T-helper 2 cell treated with Interferon-gamma antibody and Interleukin-4, amounts not matched to agents 5 μg/mL and 100 μg/mL, for 36 hours (primary cell): ENCODE measurements around the gene TRIM54.

Experiments used
- DNase-seq: peaks from one replicate; pipeline ENCODE4 v3.0.0; 2021; ENCODE audit warnings: low spot score
- H3K27ac Mint-ChIP-seq: one replicate; pipeline ENCODE4 v1.8.0; 2021; ENCODE audit warnings: mild to moderate bottlenecking, mixed read lengths
- H3K27me3 Mint-ChIP-seq: one replicate; pipeline ENCODE4 v1.8.0; 2021; ENCODE audit warnings: low read depth, mixed read lengths
- H3K36me3 Mint-ChIP-seq: one replicate; pipeline ENCODE4 v1.8.0; 2021; ENCODE audit warnings: low read depth, mixed read lengths
- H3K4me1 Mint-ChIP-seq: one replicate; pipeline ENCODE4 v1.8.0; 2021; ENCODE audit warnings: low read depth, mixed read lengths
- H3K4me3 Mint-ChIP-seq: one replicate; pipeline ENCODE4 v1.8.0; 2022; ENCODE audit warnings: mild to moderate bottlenecking, moderate library complexity, mixed read lengths
- H3K9me3 Mint-ChIP-seq: one replicate; pipeline ENCODE4 v1.8.0; 2021; ENCODE audit warnings: mixed read lengths

TRIM54 gene

GRCh38 chr2:27281855-27282559 is at the start of gene TRIM54:
TRIM54 (plus strand) TSS chr2:27282429; CDS start chr2:27282732, 303 bp downstream.
- Mint-ChIP-seq H3K27me3 (peaks cover 18% of the 10 kb centered on the region), H3K4me3 (no peak within 1 kb of the TSS), H3K9me3 (no peaks in the 10 kb centered on the region), H3K27ac (no peak within 1 kb of the TSS), H3K36me3 (no peaks in the 10 kb centered on the region), H3K4me1 (peaks cover 12% of the 10 kb centered on the region)
- no peak for DNase-seq

GRCh38 chr2:27233341-27233740 is 48.9 kb upstream of the TRIM54 start:
- Mint-ChIP-seq H3K9me3 (no peaks in the 10 kb centered on the region), H3K4me1 (no peaks in the 10 kb centered on the region), H3K4me3 (no peak overlapping the region), H3K27me3 (no peaks in the 10 kb centered on the region), H3K36me3 (peaks cover 53% of the 10 kb centered on the region), H3K27ac (no peak overlapping the region)
- DNase-seq, result no peak

GRCh38 chr2:27236136-27236535 is 46.1 kb upstream of the TRIM54 start:
- H3K27me3 Mint-ChIP-seq, result no peaks in the 10 kb centered on the region
- H3K36me3 Mint-ChIP-seq, result peaks cover 67% of the 10 kb centered on the region

GRCh38 chr2:27236626-27237025 is 45.6 kb upstream of the TRIM54 start:
- Mint-ChIP-seq H3K36me3 (peaks cover 67% of the 10 kb centered on the region), H3K27me3 (no peaks in the 10 kb centered on the region), H3K4me1 (no peaks in the 10 kb centered on the region), H3K9me3 (no peaks in the 10 kb centered on the region), H3K27ac (no peak overlapping the region), H3K4me3 (no peak overlapping the region)
- no peak for DNase-seq

More at GRCh38 chr2:27236136-27236535, 46.1 kb upstream of the TRIM54 start:
- no peak for DNase-seq
- H3K9me3 Mint-ChIP-seq, result no peaks in the 10 kb centered on the region
- no peaks in the 10 kb centered on the region for H3K4me1 Mint-ChIP-seq
- H3K27ac Mint-ChIP-seq, result no peak overlapping the region
- no peak overlapping the region for H3K4me3 Mint-ChIP-seq

GRCh38 chr2:27237341-27237945 is 44.8 kb upstream of the TRIM54 start:
- H3K36me3 Mint-ChIP-seq, result peaks cover 69% of the 10 kb centered on the region
- no peak overlapping the region for H3K27ac Mint-ChIP-seq
- no peak overlapping the region for H3K4me3 Mint-ChIP-seq

GRCh38 chr2:27238976-27239375 is 43.3 kb upstream of the TRIM54 start:
- Mint-ChIP-seq H3K36me3 (peaks cover 59% of the 10 kb centered on the region), H3K4me3 (no peak overlapping the region), H3K4me1 (no peaks in the 10 kb centered on the region), H3K27me3 (no peaks in the 10 kb centered on the region), H3K27ac (no peak overlapping the region), H3K9me3 (no peaks in the 10 kb centered on the region)
- DNase-seq, result no peak

More at GRCh38 chr2:27237341-27237945, 44.8 kb upstream of the TRIM54 start:
- DNase-seq, result no peak
- no peaks in the 10 kb centered on the region for H3K9me3 Mint-ChIP-seq
- no peaks in the 10 kb centered on the region for H3K4me1 Mint-ChIP-seq
- no peaks in the 10 kb centered on the region for H3K27me3 Mint-ChIP-seq

- no peak for DNase-seq
- H3K36me3 Mint-ChIP-seq, result peaks cover 49% of the 10 kb centered on the region
- H3K27ac Mint-ChIP-seq, result no peak overlapping the region
- no peak overlapping the region for H3K4me3 Mint-ChIP-seq
- H3K9me3 Mint-ChIP-seq, result no peaks in the 10 kb centered on the region
- no peaks in the 10 kb centered on the region for H3K4me1 Mint-ChIP-seq
- H3K27me3 Mint-ChIP-seq, result no peaks in the 10 kb centered on the region
Measured at GRCh38 chr2:27240406-27240805, 41.8 kb upstream of the TRIM54 start.

- no peak overlapping the region for H3K4me3 Mint-ChIP-seq
Measured at GRCh38 chr2:27241761-27242613, 40.2 kb upstream of the TRIM54 start.

GRCh38 chr2:27242614-27242951 is 39.6 kb upstream of the TRIM54 start:
- Mint-ChIP-seq H3K27me3 (no peaks in the 10 kb centered on the region), H3K4me1 (no peaks in the 10 kb centered on the region), H3K36me3 (peaks cover 35% of the 10 kb centered on the region), H3K27ac (no peak overlapping the region), H3K4me3 (no peak overlapping the region), H3K9me3 (no peaks in the 10 kb centered on the region)
- no peak for DNase-seq

More at GRCh38 chr2:27241761-27242613, 40.2 kb upstream of the TRIM54 start:
- H3K4me1 Mint-ChIP-seq, result no peaks in the 10 kb centered on the region
- no peaks in the 10 kb centered on the region for H3K27me3 Mint-ChIP-seq
- H3K9me3 Mint-ChIP-seq, result no peaks in the 10 kb centered on the region
- peaks cover 40% of the 10 kb centered on the region for H3K36me3 Mint-ChIP-seq
- no peak for DNase-seq
- H3K27ac Mint-ChIP-seq, result no peak overlapping the region

- no peak overlapping the region for H3K4me3 Mint-ChIP-seq
- H3K27ac Mint-ChIP-seq, result no peak overlapping the region
Measured at GRCh38 chr2:27243391-27244130, 38.7 kb upstream of the TRIM54 start.

GRCh38 chr2:27245116-27245515 is 37.1 kb upstream of the TRIM54 start:
- Mint-ChIP-seq H3K36me3 (peaks cover 19% of the 10 kb centered on the region), H3K27ac (no peak overlapping the region), H3K27me3 (no peaks in the 10 kb centered on the region), H3K4me3 (no peak overlapping the region), H3K9me3 (no peaks in the 10 kb centered on the region), H3K4me1 (no peaks in the 10 kb centered on the region)
- no peak for DNase-seq

More at GRCh38 chr2:27243391-27244130, 38.7 kb upstream of the TRIM54 start:
- Mint-ChIP-seq H3K36me3 (peaks cover 27% of the 10 kb centered on the region), H3K4me1 (no peaks in the 10 kb centered on the region), H3K9me3 (no peaks in the 10 kb centered on the region), H3K27me3 (no peaks in the 10 kb centered on the region)
- DNase-seq, result no peak

GRCh38 chr2:27245626-27246025 is 36.6 kb upstream of the TRIM54 start:
- Mint-ChIP-seq H3K27me3 (no peaks in the 10 kb centered on the region), H3K9me3 (no peaks in the 10 kb centered on the region), H3K4me1 (no peaks in the 10 kb centered on the region), H3K36me3 (peaks cover 14% of the 10 kb centered on the region), H3K4me3 (no peak overlapping the region), H3K27ac (no peak overlapping the region)
- DNase-seq, result no peak

- Mint-ChIP-seq H3K4me3 (no peak overlapping the region), H3K27ac (no peak overlapping the region), H3K4me1 (no peaks in the 10 kb centered on the region), H3K27me3 (peaks cover 4% of the 10 kb centered on the region), H3K9me3 (no peaks in the 10 kb centered on the region), H3K36me3 (no peaks in the 10 kb centered on the region)
- DNase-seq, result no peak
Measured at GRCh38 chr2:27247893-27248292, 34.3 kb upstream of the TRIM54 start.
